GM20000 (cell line): Measurements from ENCODE around the gene MPDU1.

Experiments used
- DNase-seq: peaks from one replicate; pipeline ENCODE4 v3.0.0; 2012; ENCODE audit warnings: low spot score
- CTCF ChIP-seq: IDR thresholded peaks from 2 replicates; pipeline ENCODE4 v1.5.1; 2012; ENCODE audit warnings: mild to moderate bottlenecking, control low read depth; ENCODE audit errors: extremely low read depth, missing control alignments

MPDU1 gene

GRCh38 chr17:7583253-7584109, at the start of gene MPDU1:
Gene MPDU1, plus strand, starts transcription at chr17:7583852. Its CDS starts 11 bp downstream, at chr17:7583863.
- no peak for TF ChIP-seq CTCF
- peak; percentile 94 for DNase-seq

- DNase-seq, result no peak
- no peak for TF ChIP-seq CTCF
Measured at GRCh38 chr17:7538050-7538449, 45.6 kb upstream of the MPDU1 start.

GRCh38 chr17:7538891-7539545, 44.6 kb upstream of the MPDU1 start:
- DNase-seq, result no peak
- no peak for TF ChIP-seq CTCF

GRCh38 chr17:7541074-7541621, 42.5 kb upstream of the MPDU1 start:
- no peak for TF ChIP-seq CTCF
- no peak for DNase-seq

- no peak for TF ChIP-seq CTCF
- no peak for DNase-seq
Measured at GRCh38 chr17:7544911-7545310, 38.7 kb upstream of the MPDU1 start.

- TF ChIP-seq CTCF, result no peak
- peak; percentile 76 for DNase-seq
Measured at GRCh38 chr17:7548585-7549400, 34.9 kb upstream of the MPDU1 start, which contains the start of gene TNFSF12. Gene TNFSF12, plus strand, starts transcription at chr17:7549058. Its CDS starts 96 bp downstream, at chr17:7549154.
